Small intestine (tissue), 7 donors: Measurements from ENCODE around the gene QPCT. TPM values are rescaled to one million over a fixed set of nuclear protein-coding genes. Genes with fewer than 3 reads are reported as not detected.
"Not testable (repeated sequence)": the region's sequence is repeated elsewhere in the genome, so short reads cannot be mapped to it uniquely, and the experiment has no call there.

Experiments
- DNase-seq, 2 donors: peaks; one replicate each; pipeline versions ENCODE4 v3.0.0 to v3.0.0-alpha.2; 2013
- FAIRE-seq: peaks from 2 replicates; lab custom pipeline; 2012; peaks lifted over from hg19 to GRCh38; lab: Jason Lieb, UNC
- H3K27ac ChIP-seq, 3 donors: one replicate each; pipeline ENCODE4 v1.5.1; 2013; ENCODE audit warnings: low read length in 2 of 3, mild to moderate bottlenecking in 2 of 3, control low read depth in 1 of 3, inconsistent platforms in 1 of 3, low read depth in 1 of 3, moderate library complexity in 1 of 3
- H3K27me3 ChIP-seq, 3 donors: one replicate each; pipeline ENCODE4 v1.6.1; 2013; ENCODE audit warnings: low read length in 3 of 3, inconsistent platforms in 1 of 3; ENCODE audit not compliant: control insufficient read depth in 3 of 3, insufficient read depth in 3 of 3
- H3K36me3 ChIP-seq, 3 donors: one replicate each; pipeline ENCODE4 v1.6.1; 2013; ENCODE audit warnings: low read length in 3 of 3, inconsistent platforms in 1 of 3, low read depth in 1 of 3, mild to moderate bottlenecking in 1 of 3, moderate library complexity in 1 of 3; ENCODE audit not compliant: control insufficient read depth in 3 of 3, insufficient read depth in 2 of 3
- H3K4me1 ChIP-seq, 3 donors: one replicate each; pipeline ENCODE4 v1.6.1; 2013; ENCODE audit warnings: low read length in 2 of 3, inconsistent platforms in 1 of 3, low read depth in 1 of 3, mild to moderate bottlenecking in 1 of 3, moderate library complexity in 1 of 3; ENCODE audit not compliant: control insufficient read depth in 3 of 3, insufficient read depth in 2 of 3
- H3K4me3 ChIP-seq, 3 donors: one replicate each; pipeline ENCODE4 v1.5.1; 2013; ENCODE audit warnings: low read length in 3 of 3, control low read depth in 1 of 3, inconsistent platforms in 1 of 3, low read depth in 1 of 3, mild to moderate bottlenecking in 1 of 3, moderate library complexity in 1 of 3
- H3K9me3 ChIP-seq, 2 donors: one replicate each; pipeline ENCODE4 v1.6.1; 2013; ENCODE audit warnings: low read depth in 1 of 2, low read length in 1 of 2; ENCODE audit not compliant: control insufficient read depth in 2 of 2, insufficient read depth in 1 of 2
- WGBS, 3 donors: extraction: QIAGEN DNeasy Blood & Tissue Kit; methylation state at CpG; one replicate each; pipeline ENCODE4 v1.1.7; 2013; 5-methylcytosine and 5-hydroxymethylcytosine counted together
- polyA plus RNA-seq, 4 donors: library from polyadenylated mRNA; stranded (reverse) in 3 of 4; unstranded in 1 of 4; fragments of 200-250 nt in 3 of 4; fragments of 120-200 nt in 1 of 4; gene quantifications; one replicate each; pipeline versions ENCODE4 v1.2.1 to v1.2.3, GENCODE V29; 2013
- donor health status: healthy with polysubstance abuse.
- donor health status: control.
- donor health status: control.
- donor health status: Bipolar disorder and iron deficiency.
- donor health status: healthy.

QPCT gene
- polyA plus RNA-seq, 4 donors, result 0.67 to 10.1 (median 2.3) TPM

DNA sequence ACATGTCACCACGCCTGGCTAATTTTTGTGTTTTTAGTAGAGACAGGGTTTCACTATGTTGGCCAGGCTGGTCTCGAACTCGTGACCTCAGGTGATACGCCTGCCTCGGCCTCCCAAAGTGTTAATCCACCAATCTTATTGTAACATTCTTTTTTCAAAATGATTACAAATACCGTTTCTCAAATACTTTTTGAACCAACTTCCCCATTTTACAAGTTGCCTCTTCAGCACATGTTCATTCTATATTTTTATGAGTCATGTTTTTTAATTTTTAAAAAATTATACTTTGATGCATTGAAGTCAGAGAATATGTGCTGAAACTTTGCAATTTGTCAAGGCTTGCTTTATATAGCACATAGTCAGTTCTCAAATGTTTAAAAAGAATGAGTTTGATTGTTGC lies 58.2 kb downstream of the QPCT start:
- no peak overlapping the region for H3K27ac ChIP-seq
- WGBS, 3 donors, result 86 to 91% (median 90%) methylated on average over 6 of the region's 6 CpGs
- no peaks in the 10 kb centered on the region for H3K27me3 ChIP-seq
- no peaks in the 10 kb centered on the region for H3K4me1 ChIP-seq
- FAIRE-seq (no peak), DNase-seq (no peak)
- H3K4me3 ChIP-seq, result no peak overlapping the region
- H3K9me3 ChIP-seq, result no peaks in the 10 kb centered on the region
- no peaks in the 10 kb centered on the region for H3K36me3 ChIP-seq

DNA sequence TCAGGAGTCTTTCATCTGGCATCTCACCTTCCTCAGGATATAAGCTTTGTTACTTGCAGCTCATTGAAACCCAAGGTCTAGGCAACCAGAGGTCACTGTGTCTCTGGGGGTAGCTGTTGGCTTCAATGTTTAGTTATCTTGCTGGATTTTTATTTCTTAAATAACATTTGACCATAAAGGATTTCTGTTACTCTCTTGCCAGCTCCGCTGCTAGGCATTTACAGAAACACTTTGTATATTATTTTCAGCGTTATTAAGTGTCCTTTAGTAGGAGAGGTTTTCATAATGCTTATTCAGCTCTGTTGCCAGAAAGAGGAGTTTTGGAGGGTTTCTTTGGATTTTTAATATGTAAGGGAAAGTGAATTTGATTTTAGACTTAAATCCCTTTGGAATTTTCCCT lies 61.4 kb downstream of the QPCT start:
- H3K4me1 ChIP-seq, result no peaks in the 10 kb centered on the region
- H3K27me3 ChIP-seq, result peaks cover 0 to 2% (median 0%) of the 10 kb centered on the region in 3 donors
- no peak overlapping the region for H3K4me3 ChIP-seq
- DNase-seq, result no peak
- no peak for FAIRE-seq
- WGBS, 3 donors, result 80 to 92% (median 90%) methylated on average over 2 of the region's 2 CpGs
- no peaks in the 10 kb centered on the region for H3K9me3 ChIP-seq
- H3K36me3 ChIP-seq, result no peaks in the 10 kb centered on the region
- no peak overlapping the region for H3K27ac ChIP-seq

DNA sequence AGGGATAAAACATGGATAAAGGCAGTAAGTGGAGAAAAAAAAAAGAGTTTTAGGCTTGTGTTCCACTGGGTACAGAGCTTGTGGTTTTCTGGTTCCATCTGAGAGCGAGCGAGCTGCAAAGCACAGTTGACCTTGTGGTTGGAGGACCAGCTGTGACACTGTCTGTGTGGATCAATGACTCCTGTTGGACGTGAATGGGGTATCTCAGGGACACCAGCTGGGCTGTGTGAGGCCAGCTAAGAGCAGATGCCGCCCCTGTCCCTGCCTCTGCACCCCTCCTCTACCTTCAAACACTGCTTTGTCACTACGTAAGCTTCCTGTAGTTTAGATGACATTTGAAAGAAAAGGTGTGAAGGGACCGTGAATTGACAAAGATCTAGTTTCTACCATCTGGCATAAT lies 67.8 kb downstream of the QPCT start:
- DNase-seq (no peak), FAIRE-seq (no peak)
- Histone ChIP-seq H3K4me1 (no peaks in the 10 kb centered on the region), H3K4me3 (no peak overlapping the region), H3K36me3 (no peaks in the 10 kb centered on the region), H3K27ac (no peak overlapping the region), H3K27me3 (peaks cover 0 to 2% (median 0%) of the 10 kb centered on the region in 3 donors), H3K9me3 (no peaks in the 10 kb centered on the region)
- 56 to 71% (median 64%) methylated on average over 6 of the region's 6 CpGs for WGBS, 3 donors

DNA sequence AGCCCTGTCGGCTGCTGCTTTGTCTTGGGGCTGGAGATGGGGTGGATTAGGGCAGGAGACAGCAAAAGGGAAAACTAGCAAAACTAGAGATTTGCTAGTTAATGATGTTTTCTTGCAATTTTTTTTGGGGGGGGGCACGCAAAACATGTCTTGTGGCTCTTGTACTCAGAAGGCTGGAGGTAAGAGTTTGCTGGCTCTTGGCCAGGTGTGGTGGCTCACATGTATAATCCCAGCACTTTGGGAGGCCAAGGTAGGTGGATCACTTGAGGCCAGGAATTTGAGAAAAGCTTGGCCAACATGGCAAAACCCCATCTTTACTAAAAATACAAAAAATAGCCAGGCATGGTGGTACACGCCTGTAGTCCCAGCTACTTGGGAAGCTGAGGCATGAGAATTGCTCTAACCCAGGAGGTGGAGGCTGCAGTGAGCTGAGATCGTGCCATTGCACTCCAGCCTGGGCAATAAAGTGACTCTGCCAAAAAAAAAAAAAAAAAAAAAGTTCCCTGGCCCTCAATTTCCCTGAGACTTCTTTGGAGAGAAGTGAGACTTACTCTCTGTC lies 69.6 kb downstream of the QPCT start:
- H3K9me3 ChIP-seq, FAIRE-seq, DNase-seq, H3K4me1 ChIP-seq, H3K4me3 ChIP-seq, H3K36me3 ChIP-seq, H3K27me3 ChIP-seq, H3K27ac ChIP-seq: not testable (repeated sequence)
- WGBS, 3 donors, result 65 to 73% (median 69%) methylated on average over 4 of the region's 4 CpGs

DNA sequence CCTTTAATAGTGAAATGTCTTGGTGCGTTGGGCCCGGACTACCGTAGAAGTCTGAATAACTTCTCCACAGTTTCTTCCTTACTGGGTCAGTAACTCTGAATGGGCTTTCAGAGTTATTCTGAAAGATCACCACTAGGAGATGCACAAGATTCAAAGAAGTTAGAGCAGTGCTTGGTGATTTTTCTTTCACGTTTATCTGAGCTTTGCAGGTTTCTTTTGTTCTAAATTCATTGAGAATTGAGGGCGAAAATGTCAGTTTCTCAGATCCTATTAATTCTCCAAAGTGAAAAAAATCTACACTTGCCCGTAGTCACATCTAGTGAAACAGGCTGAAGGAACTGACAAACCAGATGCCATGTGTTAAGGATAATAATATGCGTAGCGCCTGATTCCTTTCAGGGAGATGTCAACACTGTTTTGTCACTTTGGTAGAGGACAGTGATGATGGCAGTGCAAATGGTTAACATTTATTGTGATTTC lies 70.1 kb downstream of the QPCT start:
- no peaks in the 10 kb centered on the region for H3K27me3 ChIP-seq
- no peaks in the 10 kb centered on the region for H3K9me3 ChIP-seq
- peak; percentile 48 for DNase-seq
- WGBS, 3 donors, result 30 to 33% (median 30%) methylated on average over 8 of the region's 8 CpGs
- no peaks in the 10 kb centered on the region for H3K4me1 ChIP-seq
- no peak for FAIRE-seq
- H3K4me3 ChIP-seq, result no peak overlapping the region
- no peak overlapping the region for H3K27ac ChIP-seq
- no peaks in the 10 kb centered on the region for H3K36me3 ChIP-seq

DNA sequence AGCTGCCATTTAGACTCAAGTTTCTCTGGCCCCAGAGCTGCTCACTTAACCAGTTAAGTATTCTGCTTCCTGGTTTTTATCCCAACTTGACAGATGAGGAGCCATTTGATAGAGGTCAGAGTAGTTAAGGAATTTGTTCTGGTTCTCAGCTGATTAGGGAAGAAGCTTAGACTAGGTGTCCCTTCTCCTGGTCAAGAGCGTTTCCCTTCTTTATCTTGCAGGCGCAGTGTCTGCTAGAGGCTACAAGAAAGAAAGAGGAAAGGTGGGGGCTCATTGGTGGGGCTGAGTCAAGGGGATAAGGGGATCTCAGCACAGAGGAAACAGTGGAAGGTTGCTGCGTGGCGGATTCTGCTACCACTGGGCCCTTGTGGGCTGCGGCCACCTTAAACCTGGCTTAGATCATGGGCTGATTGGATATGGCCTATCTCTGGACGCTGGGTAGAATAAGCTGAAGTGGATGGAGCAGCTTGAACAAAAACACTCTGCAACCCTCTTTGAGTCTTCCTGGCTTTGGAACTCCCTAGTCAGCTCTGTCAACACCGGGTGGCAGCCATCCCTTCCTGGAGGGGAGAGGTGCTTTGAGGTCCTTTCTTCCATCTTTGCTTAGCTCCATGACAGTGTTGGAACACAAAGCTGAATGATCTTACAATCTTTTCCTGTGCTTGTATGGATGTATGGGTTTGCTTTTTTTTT lies 70.8 kb downstream of the QPCT start:
- 83 to 95% (median 90%) methylated on average over 7 of the region's 7 CpGs for WGBS, 3 donors
- H3K27ac ChIP-seq, result no peak overlapping the region
- H3K4me3 ChIP-seq, result no peak overlapping the region
- H3K4me1 ChIP-seq, result no peaks in the 10 kb centered on the region
- no peak for FAIRE-seq
- DNase-seq, result no peak
- H3K36me3 ChIP-seq, result no peaks in the 10 kb centered on the region
- no peaks in the 10 kb centered on the region for H3K27me3 ChIP-seq
- no peaks in the 10 kb centered on the region for H3K9me3 ChIP-seq

DNA sequence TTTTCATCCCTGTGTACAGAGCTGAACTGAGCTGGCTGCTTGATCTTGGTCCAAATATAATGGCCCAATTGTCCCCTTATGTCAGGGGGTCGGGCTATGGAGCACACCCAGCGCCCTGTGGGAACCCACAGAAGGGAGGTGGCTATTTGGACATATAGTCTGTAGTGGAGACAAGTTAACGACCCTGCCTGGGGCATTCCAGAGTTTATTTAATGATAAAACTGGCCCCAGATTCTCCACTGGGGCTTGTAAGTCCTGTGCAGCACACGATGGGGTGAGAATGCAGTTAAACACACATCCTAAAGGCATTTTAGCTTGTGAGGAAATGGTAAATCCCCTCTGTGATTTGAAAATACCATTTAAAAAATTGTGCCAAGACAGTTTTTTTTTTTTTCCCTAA lies 72.9 kb downstream of the QPCT start:
- 37 to 53% (median 51%) methylated on average over 4 of the region's 4 CpGs for WGBS, 3 donors
- no peak overlapping the region for H3K27ac ChIP-seq
- no peak overlapping the region for H3K4me3 ChIP-seq
- DNase-seq (no peak), FAIRE-seq (no peak)
- H3K9me3 ChIP-seq, result no peaks in the 10 kb centered on the region
- H3K36me3 ChIP-seq, result no peaks in the 10 kb centered on the region
- no peaks in the 10 kb centered on the region for H3K4me1 ChIP-seq
- H3K27me3 ChIP-seq, result no peaks in the 10 kb centered on the region

DNA sequence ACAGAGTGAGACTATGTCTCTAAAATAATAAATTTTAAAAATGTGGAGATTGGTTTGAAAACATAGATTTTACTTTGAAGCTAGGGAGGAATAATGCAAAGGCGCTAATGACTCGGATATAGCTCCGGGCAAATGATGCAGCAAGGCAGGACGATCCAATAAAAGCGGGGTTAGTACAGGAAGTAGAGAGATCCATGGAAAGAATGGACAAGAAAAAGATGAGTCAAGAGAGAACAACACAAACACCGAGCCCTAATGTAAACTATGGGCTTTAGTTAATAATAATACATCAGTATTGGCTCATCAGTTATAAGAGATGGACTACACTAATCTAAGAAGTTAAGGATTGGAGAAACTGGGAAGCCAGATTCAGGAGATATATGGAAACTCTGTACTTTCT lies 74.5 kb downstream of the QPCT start:
- Histone ChIP-seq H3K9me3 (no peaks in the 10 kb centered on the region), H3K4me1 (no peaks in the 10 kb centered on the region), H3K27ac (no peak overlapping the region), H3K4me3 (no peak overlapping the region), H3K36me3 (no peaks in the 10 kb centered on the region), H3K27me3 (no peaks in the 10 kb centered on the region)
- no peak for FAIRE-seq
- 79 to 89% (median 82%) methylated on average over 6 of the region's 6 CpGs for WGBS, 3 donors
- DNase-seq, result no peak
